ENCODE measurements around the gene MGLL. TPM values are rescaled to one million over a fixed set of nuclear protein-coding genes. Genes with fewer than 3 reads are reported as not detected.
A peak's percentile ranks its signal among the peaks of the same experiment; 100 is the strongest.

MGLL gene
- total RNA-seq, 4 donors from 2014 or later = 58.9 to 129 (median 96.3) TPM

- TF ChIP-seq, protein P1, sequence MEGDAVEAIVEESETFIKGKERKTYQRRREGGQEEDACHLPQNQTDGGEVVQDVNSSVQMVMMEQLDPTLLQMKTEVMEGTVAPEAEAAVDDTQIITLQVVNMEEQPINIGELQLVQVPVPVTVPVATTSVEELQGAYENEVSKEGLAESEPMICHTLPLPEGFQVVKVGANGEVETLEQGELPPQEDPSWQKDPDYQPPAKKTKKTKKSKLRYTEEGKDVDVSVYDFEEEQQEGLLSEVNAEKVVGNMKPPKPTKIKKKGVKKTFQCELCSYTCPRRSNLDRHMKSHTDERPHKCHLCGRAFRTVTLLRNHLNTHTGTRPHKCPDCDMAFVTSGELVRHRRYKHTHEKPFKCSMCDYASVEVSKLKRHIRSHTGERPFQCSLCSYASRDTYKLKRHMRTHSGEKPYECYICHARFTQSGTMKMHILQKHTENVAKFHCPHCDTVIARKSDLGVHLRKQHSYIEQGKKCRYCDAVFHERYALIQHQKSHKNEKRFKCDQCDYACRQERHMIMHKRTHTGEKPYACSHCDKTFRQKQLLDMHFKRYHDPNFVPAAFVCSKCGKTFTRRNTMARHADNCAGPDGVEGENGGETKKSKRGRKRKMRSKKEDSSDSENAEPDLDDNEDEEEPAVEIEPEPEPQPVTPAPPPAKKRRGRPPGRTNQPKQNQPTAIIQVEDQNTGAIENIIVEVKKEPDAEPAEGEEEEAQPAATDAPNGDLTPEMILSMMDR (IDR thresholded peaks at IDR 0.05) = no peak
- no peak for DNase-seq (ENCODE audit: low spot score)
- no peak for ATAC-seq (ENCODE audit: low FRiP score)
These were observed 16.8 kb upstream of the MGLL start for GRCh38 chr3:127839099-127839498.

DNA sequence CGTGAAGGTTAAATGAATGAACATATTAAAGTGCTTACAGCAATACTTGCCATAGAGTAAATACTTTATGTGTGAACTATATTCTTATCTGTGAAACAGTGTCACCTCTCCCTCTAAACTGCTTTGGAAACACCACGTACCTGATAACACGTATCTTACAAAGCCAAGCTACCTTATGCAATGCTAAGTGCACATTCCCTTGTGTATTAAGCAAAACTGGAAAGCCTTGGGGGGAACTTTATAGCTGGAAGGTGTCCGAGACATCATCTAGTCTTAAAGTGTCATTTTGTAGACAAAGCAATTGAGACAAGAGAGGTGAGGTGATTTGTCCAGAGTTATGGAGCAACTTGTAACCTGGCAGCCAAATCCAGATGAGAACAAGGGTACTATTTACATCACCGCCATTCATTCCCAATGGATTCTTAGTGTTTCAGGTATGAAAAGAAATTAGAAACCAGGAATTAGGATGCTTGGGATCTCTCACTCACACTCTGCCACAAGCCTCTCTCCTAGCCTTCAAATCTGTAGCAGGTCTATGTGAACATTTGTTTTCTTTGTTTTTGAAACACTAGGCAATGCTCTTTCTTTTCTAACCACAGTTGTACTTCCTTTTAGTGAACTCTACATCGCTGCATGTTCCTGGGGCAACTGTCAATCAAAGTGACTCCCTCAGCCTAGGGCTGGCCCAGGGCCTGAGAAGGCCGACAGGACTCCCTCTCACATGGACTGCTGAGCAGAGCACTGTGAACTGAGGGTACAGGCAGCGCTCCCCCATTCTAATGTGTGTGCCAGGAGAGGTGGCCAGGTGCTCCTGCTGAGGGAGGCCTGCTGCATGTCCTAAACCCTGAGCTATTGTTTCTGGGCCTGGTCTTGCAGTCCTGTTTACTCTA, 13.9 kb upstream of the MGLL start:
- ATAC-seq (ENCODE audit: low FRiP score) = no peak
- TF ChIP-seq, protein P1 (IDR thresholded peaks at IDR 0.05) = no peak
- no peak for DNase-seq (ENCODE audit: low spot score)

DNA sequence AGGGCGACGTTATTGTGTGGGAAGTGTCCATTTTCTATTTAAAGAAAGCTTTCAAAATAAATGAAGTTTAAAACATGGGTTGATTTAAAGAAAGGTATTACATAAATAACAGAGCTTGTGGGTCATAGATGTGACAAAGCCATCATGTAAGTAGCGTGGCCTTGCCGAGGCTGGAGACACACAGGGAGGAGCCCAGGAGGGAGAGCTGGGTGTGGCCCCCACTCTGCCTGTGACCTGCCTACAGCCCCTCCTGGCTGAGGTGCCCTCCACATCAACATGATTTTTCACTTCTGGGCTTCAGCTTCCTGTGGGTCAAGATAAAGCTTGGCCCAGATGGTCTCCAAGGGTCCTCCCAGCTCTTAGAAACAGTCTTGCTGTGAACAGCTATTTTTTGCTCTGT, 12.5 kb upstream of the MGLL start:
- no peak for ATAC-seq (ENCODE audit: low FRiP score)
- DNase-seq (ENCODE audit: low spot score) = no peak
- TF ChIP-seq, protein P1 (IDR thresholded peaks at IDR 0.05) = no peak

DNA sequence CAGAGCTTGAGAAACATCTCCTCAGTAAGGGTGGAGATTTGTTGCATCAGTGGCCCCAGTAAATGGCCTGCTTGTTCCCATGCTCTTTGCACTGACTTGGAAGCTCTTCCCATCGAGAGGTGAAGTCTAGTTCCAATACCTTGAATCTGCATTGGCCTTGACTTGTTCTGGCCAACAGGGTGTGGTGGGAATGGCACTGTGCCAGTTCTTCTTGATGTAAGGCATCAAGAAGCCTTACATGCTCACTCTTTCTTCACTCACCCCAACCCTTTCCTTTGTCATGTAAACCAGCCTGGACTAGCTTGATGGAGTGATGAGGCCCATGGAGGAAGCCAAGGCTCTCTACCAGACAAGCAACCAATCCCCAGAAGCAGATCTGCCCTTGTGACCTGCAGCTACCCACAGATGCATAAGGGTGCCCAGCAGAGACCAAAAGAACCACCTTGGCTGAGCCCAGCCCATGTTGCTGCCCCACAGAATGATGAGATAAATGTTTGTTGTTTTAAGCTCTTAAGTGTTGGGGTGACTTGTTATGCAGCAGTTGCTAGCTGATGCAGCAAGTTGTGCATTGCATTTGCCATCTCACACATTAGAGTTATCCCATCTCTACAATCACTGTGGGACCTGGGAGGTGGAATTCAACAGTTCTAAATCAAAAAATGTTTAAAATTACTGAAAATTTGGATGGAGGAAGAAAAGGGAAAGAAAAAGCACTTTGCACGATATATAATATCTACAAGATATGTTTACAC, 11.1 kb upstream of the MGLL start:
- DNase-seq (ENCODE audit: low spot score) (no peak), ATAC-seq (ENCODE audit: low FRiP score) (no peak)
- TF ChIP-seq, protein P1 (IDR thresholded peaks at IDR 0.05) = no peak

DNA sequence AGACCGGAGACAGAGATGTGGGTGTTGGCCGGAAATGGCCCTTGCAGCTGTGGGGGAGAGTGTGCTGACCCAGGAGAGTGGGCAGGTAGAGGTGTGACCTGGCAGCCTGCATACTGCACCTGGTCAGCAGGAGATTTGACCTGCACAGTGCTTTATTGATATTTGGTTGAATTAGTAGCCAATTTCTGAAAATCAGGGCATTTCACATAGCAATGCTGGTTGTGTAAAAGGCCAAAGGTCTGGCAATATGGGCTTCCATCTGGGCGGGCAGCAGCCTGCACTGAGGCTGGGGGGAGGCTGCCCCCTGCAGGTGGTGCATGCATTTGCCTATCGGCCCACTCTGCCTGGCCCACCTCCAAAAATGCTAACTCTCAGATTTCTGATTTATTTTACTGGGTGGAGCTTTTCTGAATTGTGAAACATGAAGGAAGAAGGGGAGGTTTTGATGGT, 9.4 kb upstream of the MGLL start:
- TF ChIP-seq, protein P1 (IDR thresholded peaks at IDR 0.05) = peak in 1 of 3 donors; percentile 16
- DNase-seq (ENCODE audit: low spot score) (no peak), ATAC-seq (ENCODE audit: low FRiP score) (peak; percentile 72)

GRCh38 chr3:127829537-127829936, 7.2 kb upstream of the MGLL start:
- TF ChIP-seq, protein P1 (IDR thresholded peaks at IDR 0.05) = no peak
- ATAC-seq (ENCODE audit: low FRiP score) (no peak), DNase-seq (ENCODE audit: low spot score) (no peak)
